ENCODE measurements around the gene B3GAT1. TPM values are rescaled to one million over a fixed set of nuclear protein-coding genes. Genes with fewer than 3 reads are reported as not detected.

Gene B3GAT1
- polyA plus RNA-seq, 3 donors from 2014 or later = 0.09 to 1.8 (median 0.24) TPM

- peaks cover 5 to 15% of the 10 kb centered on the region in 2 donors for H3K4me1 Mint-ChIP-seq
- no peaks in the 10 kb centered on the region for H3K36me3 Mint-ChIP-seq
- no peak for DNase-seq
- H3K4me3 Mint-ChIP-seq = no peak overlapping the region
- no peaks in the 10 kb centered on the region for H3K9me3 Mint-ChIP-seq
- no peak overlapping the region for H3K27ac Mint-ChIP-seq
- H3K27me3 Mint-ChIP-seq (ENCODE audit: low read depth in 3 of 3) = peaks cover 4 to 7% (median 5%) of the 10 kb centered on the region in 3 donors
Observed at GRCh38 chr11:134365011-134365925, 46.8 kb downstream of the B3GAT1 start.

GRCh38 chr11:134364261-134364660 is 47.8 kb downstream of the B3GAT1 start:
- H3K4me1 Mint-ChIP-seq = peaks cover 14 to 24% of the 10 kb centered on the region in 2 donors
- no peaks in the 10 kb centered on the region for H3K9me3 Mint-ChIP-seq
- no peaks in the 10 kb centered on the region for H3K36me3 Mint-ChIP-seq

GRCh38 chr11:134363592-134363991 is 48.5 kb downstream of the B3GAT1 start:
- Mint-ChIP-seq H3K27me3 (ENCODE audit: low read depth in 3 of 3) (peaks cover 1 to 9% (median 3%) of the 10 kb centered on the region in 3 donors), H3K9me3 (no peaks in the 10 kb centered on the region), H3K4me1 (peaks cover 14 to 24% of the 10 kb centered on the region in 2 donors), H3K4me3 (no peak overlapping the region), H3K27ac (no peak overlapping the region), H3K36me3 (no peaks in the 10 kb centered on the region)
- DNase-seq = no peak

More at GRCh38 chr11:134364261-134364660, 47.8 kb downstream of the B3GAT1 start:
- peaks cover 3 to 9% (median 3%) of the 10 kb centered on the region in 3 donors for H3K27me3 Mint-ChIP-seq (ENCODE audit: low read depth in 3 of 3)
- H3K27ac Mint-ChIP-seq = no peak overlapping the region
- DNase-seq = no peak
- no peak overlapping the region for H3K4me3 Mint-ChIP-seq

GRCh38 chr11:134363161-134363560 is 48.9 kb downstream of the B3GAT1 start:
- peaks cover 14 to 24% of the 10 kb centered on the region in 2 donors for H3K4me1 Mint-ChIP-seq
- H3K27me3 Mint-ChIP-seq (ENCODE audit: low read depth in 3 of 3) = peaks cover 1 to 9% (median 3%) of the 10 kb centered on the region in 3 donors
- DNase-seq = no peak
- no peak overlapping the region for H3K27ac Mint-ChIP-seq
- no peaks in the 10 kb centered on the region for H3K9me3 Mint-ChIP-seq
- no peak overlapping the region for H3K4me3 Mint-ChIP-seq
- H3K36me3 Mint-ChIP-seq = no peaks in the 10 kb centered on the region

- H3K4me1 Mint-ChIP-seq = peaks cover 14 to 24% of the 10 kb centered on the region in 2 donors
- H3K27me3 Mint-ChIP-seq (ENCODE audit: low read depth in 3 of 3) = peaks cover 1 to 9% (median 3%) of the 10 kb centered on the region in 3 donors
- no peaks in the 10 kb centered on the region for H3K36me3 Mint-ChIP-seq
- H3K27ac Mint-ChIP-seq = no peak overlapping the region
- no peak for DNase-seq
- peak overlapping the region in 1 of 5 donors; percentile 51 for H3K4me3 Mint-ChIP-seq
- H3K9me3 Mint-ChIP-seq = no peaks in the 10 kb centered on the region
Observed at GRCh38 chr11:134362192-134362901, 49.7 kb downstream of the B3GAT1 start.

- no peak for DNase-seq
- H3K9me3 Mint-ChIP-seq = no peaks in the 10 kb centered on the region
- peak overlapping the region in 1 of 6 donors; percentile 17 for H3K27ac Mint-ChIP-seq
Observed at GRCh38 chr11:134361661-134362060, 50.4 kb downstream of the B3GAT1 start.

GRCh38 chr11:134360050-134360835 is 51.8 kb downstream of the B3GAT1 start:
- peak overlapping the region; percentile 31 to 85 (median 71) for H3K4me3 Mint-ChIP-seq
- H3K36me3 Mint-ChIP-seq = peaks cover 0 to under 1% (median 0%) of the 10 kb centered on the region in 3 donors
- H3K27me3 Mint-ChIP-seq (ENCODE audit: low read depth in 3 of 3) = peaks cover 1 to 9% (median 3%) of the 10 kb centered on the region in 3 donors
- peak overlapping the region in 4 of 6 donors; percentile 34 to 80 (median 66) for H3K27ac Mint-ChIP-seq
- H3K9me3 Mint-ChIP-seq = no peaks in the 10 kb centered on the region
- H3K4me1 Mint-ChIP-seq = peaks cover 14 to 24% of the 10 kb centered on the region in 2 donors
- peak; percentile 74 to 82 (median 78) for DNase-seq

More at GRCh38 chr11:134361661-134362060, 50.4 kb downstream of the B3GAT1 start:
- Mint-ChIP-seq H3K27me3 (ENCODE audit: low read depth in 3 of 3) (peaks cover 1 to 9% (median 3%) of the 10 kb centered on the region in 3 donors), H3K36me3 (no peaks in the 10 kb centered on the region), H3K4me1 (peaks cover 14 to 24% of the 10 kb centered on the region in 2 donors), H3K4me3 (peak overlapping the region in 1 of 5 donors; percentile 51)

GRCh38 chr11:134359646-134360045 is 52.4 kb downstream of the B3GAT1 start:
- H3K4me3 Mint-ChIP-seq = peak overlapping the region; percentile 30 to 85 (median 71)
- H3K36me3 Mint-ChIP-seq = peaks cover 0 to 6% (median 0%) of the 10 kb centered on the region in 3 donors
- H3K27me3 Mint-ChIP-seq (ENCODE audit: low read depth in 3 of 3) = peaks cover 1 to 9% (median 3%) of the 10 kb centered on the region in 3 donors
- peak overlapping the region in 4 of 6 donors; percentile 34 to 80 (median 66) for H3K27ac Mint-ChIP-seq
- H3K4me1 Mint-ChIP-seq = peaks cover 14 to 24% of the 10 kb centered on the region in 2 donors
- DNase-seq = no peak
- H3K9me3 Mint-ChIP-seq = no peaks in the 10 kb centered on the region

GRCh38 chr11:134358856-134359490 is 53.1 kb downstream of the B3GAT1 start:
- peaks cover 14 to 24% of the 10 kb centered on the region in 2 donors for H3K4me1 Mint-ChIP-seq
- H3K36me3 Mint-ChIP-seq = peaks cover 0 to 6% (median 0%) of the 10 kb centered on the region in 3 donors
- no peak overlapping the region for H3K27ac Mint-ChIP-seq
- H3K9me3 Mint-ChIP-seq = peaks cover 0 to 1% (median 0%) of the 10 kb centered on the region in 6 donors
- no peak overlapping the region for H3K4me3 Mint-ChIP-seq
- no peak for DNase-seq
- peaks cover 1 to 9% (median 3%) of the 10 kb centered on the region in 3 donors for H3K27me3 Mint-ChIP-seq (ENCODE audit: low read depth in 3 of 3)

- no peak overlapping the region for H3K27ac Mint-ChIP-seq
- DNase-seq = no peak
- peaks cover 0 to 2% (median 0%) of the 10 kb centered on the region in 6 donors for H3K9me3 Mint-ChIP-seq
- peaks cover 14 to 24% of the 10 kb centered on the region in 2 donors for H3K4me1 Mint-ChIP-seq
- H3K27me3 Mint-ChIP-seq (ENCODE audit: low read depth in 3 of 3) = peaks cover 1 to 9% (median 3%) of the 10 kb centered on the region in 3 donors
- peaks cover 0 to 6% (median 0%) of the 10 kb centered on the region in 3 donors for H3K36me3 Mint-ChIP-seq
- H3K4me3 Mint-ChIP-seq = no peak overlapping the region
Observed at GRCh38 chr11:134358165-134358855, 53.7 kb downstream of the B3GAT1 start.

GRCh38 chr11:134357545-134357839 is 54.5 kb downstream of the B3GAT1 start:
- Mint-ChIP-seq H3K36me3 (peaks cover 0 to 6% (median 0%) of the 10 kb centered on the region in 3 donors), H3K27me3 (ENCODE audit: low read depth in 3 of 3) (peaks cover 0 to 9% (median 3%) of the 10 kb centered on the region in 3 donors), H3K4me3 (peak overlapping the region in 1 of 5 donors; percentile 30), H3K27ac (peak overlapping the region in 1 of 6 donors; percentile 30), H3K9me3 (peaks cover 0 to 2% (median 0%) of the 10 kb centered on the region in 6 donors), H3K4me1 (peaks cover 14 to 24% of the 10 kb centered on the region in 2 donors)
- DNase-seq = no peak

Data from immature natural killer cell (primary cell).